Measurements from ENCODE around the gene FAM222A. TPM values are rescaled to one million over a fixed set of nuclear protein-coding genes. Genes with fewer than 3 reads are reported as not detected.
A peak's percentile ranks its signal among the peaks of the same experiment; 100 is the strongest.

The FAM222A gene
- total RNA-seq, 2 experiments from 2014 or later = 0.70 to 1.6 TPM

- no peaks in the 10 kb centered on the region for H3K4me1 Mint-ChIP-seq
- DNase-seq = peak; percentile 54
- H3K27ac Mint-ChIP-seq = no peak overlapping the region
- peaks cover 21% of the 10 kb centered on the region for H3K27me3 Mint-ChIP-seq
- ATAC-seq = peak; percentile 52
- H3K4me3 Mint-ChIP-seq = no peak overlapping the region
- no peaks in the 10 kb centered on the region for H3K9me3 Mint-ChIP-seq (ENCODE audit: low read depth)
- CTCF ChIA-PET = interaction anchor here (0.9 kb wide), 1 partner anchor 39 kb away, joined by 3 read pairs; no protein-coding TSS in a partner anchor
- no peaks in the 10 kb centered on the region for H3K36me3 Mint-ChIP-seq
Observed at GRCh38 chr12:109736552-109737108, 23.0 kb downstream of the FAM222A start.

GRCh38 chr12:109737126-109737525, 23.5 kb downstream of the FAM222A start:
- no peak overlapping the region for H3K4me3 Mint-ChIP-seq
- H3K27me3 Mint-ChIP-seq = peaks cover 21% of the 10 kb centered on the region
- no peaks in the 10 kb centered on the region for H3K4me1 Mint-ChIP-seq
- H3K9me3 Mint-ChIP-seq (ENCODE audit: low read depth) = no peaks in the 10 kb centered on the region
- CTCF ChIA-PET = no interaction called here
- no peaks in the 10 kb centered on the region for H3K36me3 Mint-ChIP-seq
- DNase-seq (no peak), ATAC-seq (no peak)
- no peak overlapping the region for H3K27ac Mint-ChIP-seq

- ATAC-seq = no peak
- no peak overlapping the region for H3K4me3 Mint-ChIP-seq
- no peaks in the 10 kb centered on the region for H3K36me3 Mint-ChIP-seq
- CTCF ChIA-PET = no interaction called here
- peaks cover 21% of the 10 kb centered on the region for H3K27me3 Mint-ChIP-seq
- no peaks in the 10 kb centered on the region for H3K9me3 Mint-ChIP-seq (ENCODE audit: low read depth)
- no peaks in the 10 kb centered on the region for H3K4me1 Mint-ChIP-seq
- no peak overlapping the region for H3K27ac Mint-ChIP-seq
- no peak for DNase-seq
Observed at GRCh38 chr12:109737631-109738030, 24.0 kb downstream of the FAM222A start.

GRCh38 chr12:109738209-109738608, 24.6 kb downstream of the FAM222A start:
- no peaks in the 10 kb centered on the region for H3K9me3 Mint-ChIP-seq (ENCODE audit: low read depth)
- no peaks in the 10 kb centered on the region for H3K4me1 Mint-ChIP-seq
- no peak overlapping the region for H3K27ac Mint-ChIP-seq
- no peak overlapping the region for H3K4me3 Mint-ChIP-seq
- CTCF ChIA-PET = no interaction called here
- DNase-seq (no peak), ATAC-seq (no peak)
- H3K36me3 Mint-ChIP-seq = no peaks in the 10 kb centered on the region
- peaks cover 21% of the 10 kb centered on the region for H3K27me3 Mint-ChIP-seq

GRCh38 chr12:109738878-109739665, 25.4 kb downstream of the FAM222A start:
- no peak for DNase-seq
- Mint-ChIP-seq H3K4me3 (no peak overlapping the region), H3K27ac (no peak overlapping the region), H3K27me3 (peaks cover 15% of the 10 kb centered on the region), H3K36me3 (no peaks in the 10 kb centered on the region), H3K9me3 (ENCODE audit: low read depth) (no peaks in the 10 kb centered on the region), H3K4me1 (no peaks in the 10 kb centered on the region)
- CTCF ChIA-PET = interaction anchor here (1.1 kb wide), 1 partner anchor 141 kb away, joined by 4 read pairs; no protein-coding TSS in a partner anchor
- no peak for ATAC-seq

- H3K4me1 Mint-ChIP-seq = no peaks in the 10 kb centered on the region
- no peak for ATAC-seq
- no peaks in the 10 kb centered on the region for H3K36me3 Mint-ChIP-seq
- peaks cover 9% of the 10 kb centered on the region for H3K27me3 Mint-ChIP-seq
- no peak overlapping the region for H3K27ac Mint-ChIP-seq
- no peaks in the 10 kb centered on the region for H3K9me3 Mint-ChIP-seq (ENCODE audit: low read depth)
- H3K4me3 Mint-ChIP-seq = no peak overlapping the region
- CTCF ChIA-PET = interaction anchor here (1.1 kb wide), 1 partner anchor 142 kb away, joined by 4 read pairs; no protein-coding TSS in a partner anchor
- no peak for DNase-seq
Observed at GRCh38 chr12:109739747-109740693, 26.4 kb downstream of the FAM222A start.

GRCh38 chr12:109740694-109741245, 27.1 kb downstream of the FAM222A start:
- Mint-ChIP-seq H3K36me3 (no peaks in the 10 kb centered on the region), H3K27me3 (peaks cover 4% of the 10 kb centered on the region), H3K4me3 (no peak overlapping the region), H3K27ac (no peak overlapping the region), H3K9me3 (ENCODE audit: low read depth) (no peaks in the 10 kb centered on the region), H3K4me1 (no peaks in the 10 kb centered on the region)
- CTCF ChIA-PET = no interaction called here
- no peak for DNase-seq
- no peak for ATAC-seq

GRCh38 chr12:109741286-109741969, 27.8 kb downstream of the FAM222A start:
- Mint-ChIP-seq H3K27me3 (peaks cover 6% of the 10 kb centered on the region), H3K4me1 (no peaks in the 10 kb centered on the region), H3K36me3 (no peaks in the 10 kb centered on the region), H3K27ac (no peak overlapping the region), H3K9me3 (ENCODE audit: low read depth) (no peaks in the 10 kb centered on the region), H3K4me3 (no peak overlapping the region)
- CTCF ChIA-PET = no interaction called here
- DNase-seq (no peak), ATAC-seq (no peak)

GRCh38 chr12:109741970-109742703, 28.5 kb downstream of the FAM222A start:
- no peak overlapping the region for H3K4me3 Mint-ChIP-seq
- ATAC-seq (no peak), DNase-seq (no peak)
- H3K27me3 Mint-ChIP-seq = peaks cover 8% of the 10 kb centered on the region
- H3K9me3 Mint-ChIP-seq (ENCODE audit: low read depth) = no peaks in the 10 kb centered on the region
- no peaks in the 10 kb centered on the region for H3K36me3 Mint-ChIP-seq
- CTCF ChIA-PET = no interaction called here
- no peak overlapping the region for H3K27ac Mint-ChIP-seq
- H3K4me1 Mint-ChIP-seq = no peaks in the 10 kb centered on the region

GRCh38 chr12:109743076-109743910, 29.7 kb downstream of the FAM222A start:
- Mint-ChIP-seq H3K27ac (no peak overlapping the region), H3K9me3 (ENCODE audit: low read depth) (no peaks in the 10 kb centered on the region)
- CTCF ChIA-PET = no interaction called here

GRCh38 chr12:109744026-109744425, 30.4 kb downstream of the FAM222A start:
- Mint-ChIP-seq H3K4me1 (no peaks in the 10 kb centered on the region), H3K4me3 (no peak overlapping the region), H3K27me3 (peaks cover 20% of the 10 kb centered on the region), H3K36me3 (no peaks in the 10 kb centered on the region), H3K27ac (no peak overlapping the region), H3K9me3 (ENCODE audit: low read depth) (no peaks in the 10 kb centered on the region)
- ATAC-seq (no peak), DNase-seq (no peak)
- CTCF ChIA-PET = interaction anchor here (1.2 kb wide), 1 partner anchor 147 kb away, joined by 3 read pairs; no protein-coding TSS in a partner anchor

More at GRCh38 chr12:109743076-109743910, 29.7 kb downstream of the FAM222A start:
- Mint-ChIP-seq H3K27me3 (peaks cover 17% of the 10 kb centered on the region), H3K4me1 (no peaks in the 10 kb centered on the region), H3K36me3 (no peaks in the 10 kb centered on the region), H3K4me3 (no peak overlapping the region)
- DNase-seq (no peak), ATAC-seq (no peak)

Measured in activated CD8-positive, alpha-beta memory T cell treated with anti-CD3 and anti-CD28 coated beads, Interleukin-2, amount 10 ng/mL, durations not matched to agents 7 days and 5 days (primary cell).